ENCODE measurements around the gene TMEM40.
"Not testable (repeated sequence)": the region's sequence is repeated elsewhere in the genome, so short reads cannot be mapped to it uniquely, and the experiment has no call there.

Gene TMEM40

GRCh38 chr3:12751571-12751970, 7.5 kb downstream of the TMEM40 start:
- DNase-seq (ENCODE audit: low read depth, low spot score) = no peak

GRCh38 chr3:12750658-12751071, 8.4 kb downstream of the TMEM40 start:
- DNase-seq (ENCODE audit: low read depth, low spot score) = no peak

GRCh38 chr3:12750223-12750622, 8.8 kb downstream of the TMEM40 start:
- no peak for DNase-seq (ENCODE audit: low read depth, low spot score)

- DNase-seq (ENCODE audit: low read depth, low spot score) = no peak
Measured at GRCh38 chr3:12748477-12748876, 10.6 kb downstream of the TMEM40 start.

GRCh38 chr3:12746419-12746818, 12.6 kb downstream of the TMEM40 start:
- no peak for DNase-seq (ENCODE audit: low read depth, low spot score)

- no peak for DNase-seq (ENCODE audit: low read depth, low spot score)
Measured at GRCh38 chr3:12744326-12744725, 14.7 kb downstream of the TMEM40 start.

- no peak for DNase-seq (ENCODE audit: low read depth, low spot score)
Measured at GRCh38 chr3:12743583-12743982, 15.5 kb downstream of the TMEM40 start.

GRCh38 chr3:12742330-12743107, 16.5 kb downstream of the TMEM40 start:
- DNase-seq (ENCODE audit: low read depth, low spot score) = no peak

- DNase-seq (ENCODE audit: low read depth, low spot score) = no peak
Measured at GRCh38 chr3:12741209-12741608, 17.9 kb downstream of the TMEM40 start.

GRCh38 chr3:12737833-12738232, 21.2 kb downstream of the TMEM40 start:
- DNase-seq (ENCODE audit: low read depth, low spot score) = no peak

- no peak for DNase-seq (ENCODE audit: low read depth, low spot score)
Measured at GRCh38 chr3:12737319-12737718, 21.7 kb downstream of the TMEM40 start.

- no peak for DNase-seq (ENCODE audit: low read depth, low spot score)
Measured at GRCh38 chr3:12734960-12735359, 24.1 kb downstream of the TMEM40 start.

GRCh38 chr3:12733566-12733965, 25.5 kb downstream of the TMEM40 start:
- DNase-seq (ENCODE audit: low read depth, low spot score) = no peak

GRCh38 chr3:12730506-12731242, 28.4 kb downstream of the TMEM40 start:
- DNase-seq (ENCODE audit: low read depth, low spot score) = no peak

- DNase-seq (ENCODE audit: low read depth, low spot score) = no peak
Measured at GRCh38 chr3:12729051-12729651, 29.9 kb downstream of the TMEM40 start.

GRCh38 chr3:12727937-12728336, 31.1 kb downstream of the TMEM40 start:
- no peak for DNase-seq (ENCODE audit: low read depth, low spot score)

GRCh38 chr3:12727481-12727880, 31.6 kb downstream of the TMEM40 start:
- no peak for DNase-seq (ENCODE audit: low read depth, low spot score)

GRCh38 chr3:12725436-12725835, 33.6 kb downstream of the TMEM40 start:
- DNase-seq (ENCODE audit: low read depth, low spot score) = no peak

GRCh38 chr3:12724794-12725193, 34.3 kb downstream of the TMEM40 start:
- no peak for DNase-seq (ENCODE audit: low read depth, low spot score)

- not testable (repeated sequence) for DNase-seq (ENCODE audit: low read depth, low spot score)
Measured at GRCh38 chr3:12723362-12723761, 35.7 kb downstream of the TMEM40 start.

GRCh38 chr3:12722226-12722625, 36.8 kb downstream of the TMEM40 start:
- no peak for DNase-seq (ENCODE audit: low read depth, low spot score)
